Limb (tissue), 2 donors: ENCODE measurements around the gene AVPR2.

Experiments
- DNase-seq, 2 donors: peaks; one replicate each; pipeline ENCODE4 v3.0.0-alpha.2; 2016; ENCODE audit errors: extremely low spot score in 2 of 2

AVPR2 gene

DNA sequence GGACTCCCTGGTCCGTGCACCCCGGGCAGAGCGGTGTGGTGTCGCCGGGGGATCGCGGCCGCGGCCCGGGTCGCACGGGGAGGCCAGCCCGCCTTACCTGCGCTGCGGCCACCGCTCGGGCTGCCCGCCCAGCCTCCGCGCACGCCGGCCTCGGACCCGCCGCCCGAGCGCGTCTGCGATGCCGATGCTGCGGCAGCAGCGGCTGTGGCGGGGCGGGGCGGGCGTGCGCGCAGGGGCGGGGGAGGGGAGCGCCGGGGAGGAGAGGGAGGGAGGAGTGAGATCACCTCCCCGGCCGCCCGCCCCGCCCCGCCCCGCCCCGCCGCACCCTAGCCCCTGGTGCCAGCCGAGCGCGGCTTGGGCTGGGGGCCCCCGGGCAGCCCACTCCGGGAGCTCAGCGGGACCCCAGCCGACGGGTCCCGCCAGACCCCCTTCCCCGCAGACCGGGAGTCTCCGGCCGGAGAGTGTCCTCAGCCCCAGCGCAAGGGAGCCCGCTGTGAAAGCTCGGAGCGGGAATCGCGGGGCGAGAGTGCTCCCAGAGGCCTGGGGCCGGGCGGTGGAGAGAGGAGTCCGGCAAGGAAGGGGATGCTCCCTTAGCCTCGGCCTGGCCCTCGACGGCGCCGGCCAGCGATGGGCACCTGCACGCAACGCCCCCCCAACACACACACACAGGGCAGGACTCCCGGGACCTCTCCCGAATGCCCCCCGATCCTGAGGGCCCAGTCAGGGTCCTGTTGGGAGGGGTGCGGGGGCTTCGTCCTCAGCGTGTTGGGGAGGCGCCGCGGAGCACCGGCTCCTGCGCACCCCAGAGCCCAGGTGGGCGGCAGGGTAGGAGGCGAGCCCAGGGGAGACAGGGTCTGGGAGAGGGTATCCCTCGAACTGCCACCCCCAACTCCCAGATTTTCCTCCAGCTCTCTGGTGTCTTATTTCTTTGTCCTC is 18.2 kb upstream of the AVPR2 start, which contains the start of gene L1CAM:
Gene L1CAM (minus strand): TSS at position 206 of the 936 bp plus-strand sequence. CDS start 10,337 bp downstream, outside the sequence.
- peak in 1 of 2 donors; percentile 57 for DNase-seq

DNA sequence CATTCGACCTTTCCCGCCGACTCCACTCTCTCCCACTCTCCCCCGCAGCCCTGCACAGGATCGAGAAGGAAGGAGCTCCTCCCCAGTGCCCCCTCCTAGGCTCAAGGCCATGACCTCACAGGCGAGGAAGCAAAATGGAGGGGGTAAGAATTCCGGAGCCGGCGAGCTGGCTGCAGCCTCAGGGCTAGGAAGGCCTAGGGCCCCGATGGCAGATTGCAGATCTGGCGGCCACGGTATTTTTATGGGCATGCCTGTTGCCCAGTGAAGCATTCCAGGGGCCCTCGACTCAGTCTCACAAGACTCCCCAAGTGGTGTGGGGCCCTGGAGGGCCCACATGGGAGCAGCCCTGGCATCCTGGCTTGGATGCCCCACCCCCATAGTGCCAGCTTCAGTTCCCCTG is 17.6 kb upstream of the AVPR2 start:
- no peak for DNase-seq

DNA sequence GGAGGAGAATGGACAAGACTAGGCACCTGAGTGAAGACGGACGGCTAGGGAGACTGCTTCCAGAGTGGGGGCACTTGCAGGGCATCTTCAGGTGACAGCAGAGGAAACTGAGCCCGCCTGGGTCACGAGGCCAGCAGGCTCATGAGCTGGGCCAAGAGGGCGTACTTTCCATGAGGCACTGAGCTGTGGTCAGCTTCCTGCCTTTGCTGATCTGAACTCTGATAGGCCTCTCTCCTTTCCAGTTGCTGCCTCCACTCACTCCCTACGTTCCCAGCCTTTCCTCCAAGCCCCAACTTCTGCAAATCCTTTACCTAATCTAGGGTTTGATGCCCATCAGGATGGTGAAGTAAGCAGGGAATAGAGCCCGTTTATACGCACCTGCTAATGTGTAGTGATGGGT is 17.1 kb upstream of the AVPR2 start:
- DNase-seq: no peak

DNA sequence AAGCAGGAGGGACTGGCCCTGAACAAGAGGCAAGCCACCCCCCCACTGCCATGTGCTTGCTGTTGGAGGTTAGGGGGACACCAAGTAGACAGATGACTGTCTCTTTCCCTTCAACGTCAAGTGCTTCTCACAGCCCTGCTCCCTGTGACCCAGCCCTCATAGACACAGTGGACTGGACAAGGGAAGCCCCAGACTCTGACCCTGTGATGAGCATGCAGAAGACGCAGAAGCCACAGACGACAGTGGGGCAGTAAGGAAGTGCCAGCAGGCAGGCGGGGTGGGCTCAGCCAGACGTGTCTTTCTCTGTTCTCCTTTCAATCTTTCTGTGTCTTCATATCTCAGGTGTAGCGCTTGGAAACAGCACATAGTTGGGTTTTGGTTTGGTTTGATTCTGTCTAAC is 16.1 kb upstream of the AVPR2 start:
- no peak for DNase-seq

GRCh38 chrX:153889123-153889522 is 15.3 kb upstream of the AVPR2 start:
- no peak for DNase-seq

GRCh38 chrX:153897899-153898298 is 6.6 kb upstream of the AVPR2 start:
- no peak for DNase-seq

GRCh38 chrX:153900831-153901752 is 3.4 kb upstream of the AVPR2 start:
- peak; percentile 6 to 58 for DNase-seq

- DNase-seq: no peak
Measured at GRCh38 chrX:153901753-153902140, 2.7 kb upstream of the AVPR2 start.

GRCh38 chrX:153902385-153902784 is 2.1 kb upstream of the AVPR2 start:
- peak in 1 of 2 donors; percentile 22 for DNase-seq

DNA sequence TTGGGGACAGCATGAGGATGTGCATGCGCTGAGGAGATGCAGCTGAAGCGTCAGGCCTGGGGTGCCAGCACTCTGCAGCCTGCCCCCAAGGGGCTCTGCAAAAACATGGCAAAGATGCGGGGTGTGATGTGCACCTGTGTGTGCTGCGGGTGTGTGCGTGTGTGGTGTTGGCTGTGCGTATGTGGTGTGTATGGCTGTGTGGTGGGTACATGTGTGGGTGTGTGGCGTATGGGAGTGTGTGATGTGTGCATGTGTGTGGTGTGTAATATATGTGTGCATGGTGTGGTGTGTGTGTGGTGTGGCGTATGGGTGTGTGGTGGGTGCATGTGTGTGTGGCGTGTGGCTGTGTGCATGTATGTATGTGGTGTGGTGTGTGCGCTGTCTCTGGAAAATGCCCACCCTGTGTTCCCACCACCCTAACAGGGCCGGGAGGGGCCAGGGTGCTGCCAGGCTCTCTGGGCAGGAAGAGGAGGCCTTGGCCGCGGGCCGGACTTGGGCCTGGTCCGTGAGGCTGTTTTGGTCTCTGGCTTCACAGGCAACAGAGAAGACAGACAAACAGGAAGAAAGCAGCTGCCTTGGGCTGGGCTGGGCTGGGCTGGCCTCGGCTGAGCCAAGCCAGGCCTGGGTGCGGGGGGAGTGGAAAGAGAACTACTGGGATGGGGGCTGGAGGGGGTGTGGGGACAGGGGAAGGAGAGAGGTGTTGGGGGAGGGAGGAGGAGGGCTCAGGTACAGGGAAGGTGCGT is 1.1 kb upstream of the AVPR2 start:
- DNase-seq: peak in 1 of 2 donors; percentile 25

GRCh38 chrX:153905481-153906095 is 1.1 kb downstream of the AVPR2 start:
- DNase-seq: peak in 1 of 2 donors; percentile 17

DNA sequence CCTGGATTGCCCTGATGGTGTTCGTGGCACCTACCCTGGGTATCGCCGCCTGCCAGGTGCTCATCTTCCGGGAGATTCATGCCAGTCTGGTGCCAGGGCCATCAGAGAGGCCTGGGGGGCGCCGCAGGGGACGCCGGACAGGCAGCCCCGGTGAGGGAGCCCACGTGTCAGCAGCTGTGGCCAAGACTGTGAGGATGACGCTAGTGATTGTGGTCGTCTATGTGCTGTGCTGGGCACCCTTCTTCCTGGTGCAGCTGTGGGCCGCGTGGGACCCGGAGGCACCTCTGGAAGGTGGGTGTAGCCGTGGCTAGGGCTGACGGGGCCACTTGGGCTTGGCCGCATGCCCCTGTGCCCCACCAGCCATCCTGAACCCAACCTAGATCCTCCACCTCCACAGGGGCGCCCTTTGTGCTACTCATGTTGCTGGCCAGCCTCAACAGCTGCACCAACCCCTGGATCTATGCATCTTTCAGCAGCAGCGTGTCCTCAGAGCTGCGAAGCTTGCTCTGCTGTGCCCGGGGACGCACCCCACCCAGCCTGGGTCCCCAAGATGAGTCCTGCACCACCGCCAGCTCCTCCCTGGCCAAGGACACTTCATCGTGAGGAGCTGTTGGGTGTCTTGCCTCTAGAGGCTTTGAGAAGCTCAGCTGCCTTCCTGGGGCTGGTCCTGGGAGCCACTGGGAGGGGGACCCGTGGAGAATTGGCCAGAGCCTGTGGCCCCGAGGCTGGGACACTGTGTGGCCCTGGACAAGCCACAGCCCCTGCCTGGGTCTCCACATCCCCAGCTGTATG is 1.8 kb downstream of the AVPR2 start:
- DNase-seq: no peak

- no peak for DNase-seq
Measured at GRCh38 chrX:153907456-153907855, 3.0 kb downstream of the AVPR2 start.

- DNase-seq: peak in 1 of 2 donors; percentile 17
Measured at GRCh38 chrX:153908219-153908860, 3.9 kb downstream of the AVPR2 start.

DNA sequence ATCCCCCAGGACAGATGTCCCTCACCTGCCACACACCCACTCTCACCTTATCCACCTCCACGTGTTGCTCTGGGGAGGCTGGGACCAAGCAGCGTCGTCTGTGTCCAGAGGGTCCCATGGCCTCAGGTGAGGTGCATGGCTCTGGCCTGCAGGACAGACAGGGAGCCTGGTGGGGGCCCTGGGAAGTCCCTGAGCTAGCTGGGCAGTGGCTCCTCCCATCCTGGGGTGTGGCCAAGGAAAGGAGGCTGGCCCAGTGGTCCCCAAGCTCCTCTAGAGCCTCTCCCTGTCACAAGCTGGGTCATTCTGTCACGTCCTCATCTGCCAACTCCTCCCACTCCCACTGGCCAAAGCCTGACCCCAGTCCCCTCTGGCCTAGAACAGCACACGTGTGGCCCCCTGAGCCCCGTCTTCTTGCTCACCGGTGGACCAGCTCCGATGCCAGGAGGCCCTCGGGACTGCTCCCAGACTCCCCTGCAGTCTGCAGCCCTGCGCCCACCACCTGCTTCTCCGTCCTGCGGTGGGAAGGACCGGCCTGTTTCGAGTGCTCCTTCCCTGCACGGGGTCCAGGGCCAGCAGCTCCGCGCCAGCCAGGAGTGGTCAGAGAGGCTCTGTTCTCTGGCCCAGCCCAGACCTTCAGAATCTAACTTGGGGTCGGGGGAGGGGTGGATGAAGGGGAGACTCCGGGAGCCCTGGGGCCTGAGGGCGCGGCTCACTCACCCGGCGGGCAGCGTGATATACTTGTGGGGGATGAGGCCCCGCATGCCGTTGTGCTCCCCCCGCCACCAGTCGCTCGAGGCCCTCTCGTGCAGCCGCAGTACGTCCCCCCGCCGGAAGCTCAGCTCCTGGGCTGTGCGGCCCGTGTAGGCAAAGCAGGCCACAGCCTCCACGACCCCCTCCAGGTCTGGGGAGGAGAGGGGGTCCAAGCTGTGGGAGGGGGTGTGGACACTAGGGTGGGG is 4.8 kb downstream of the AVPR2 start:
- peak in 1 of 2 donors; percentile 21 for DNase-seq

GRCh38 chrX:153909980-153910360 is 5.5 kb downstream of the AVPR2 start:
- DNase-seq: peak in 1 of 2 donors; percentile 14

DNA sequence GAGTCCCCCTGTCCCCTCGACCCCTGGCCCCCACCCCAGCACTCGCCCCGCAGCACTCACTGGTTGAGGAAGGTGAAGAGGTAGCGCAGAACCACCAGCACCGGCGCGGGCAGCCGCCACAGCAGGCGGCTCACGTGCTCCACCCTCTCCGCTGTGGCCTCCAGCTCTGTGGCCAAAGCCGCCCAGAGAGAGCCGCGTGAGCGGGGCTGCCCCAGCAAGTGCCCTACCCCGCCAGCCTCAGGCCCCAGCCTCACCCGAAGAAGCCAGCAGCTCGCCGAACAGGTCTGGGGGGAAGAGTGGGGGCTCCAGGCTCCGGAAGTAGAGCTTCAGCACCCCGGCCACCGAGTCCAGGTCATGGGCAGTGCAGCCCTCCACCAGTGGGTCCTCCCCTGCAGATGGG is 6.0 kb downstream of the AVPR2 start:
- no peak for DNase-seq

DNA sequence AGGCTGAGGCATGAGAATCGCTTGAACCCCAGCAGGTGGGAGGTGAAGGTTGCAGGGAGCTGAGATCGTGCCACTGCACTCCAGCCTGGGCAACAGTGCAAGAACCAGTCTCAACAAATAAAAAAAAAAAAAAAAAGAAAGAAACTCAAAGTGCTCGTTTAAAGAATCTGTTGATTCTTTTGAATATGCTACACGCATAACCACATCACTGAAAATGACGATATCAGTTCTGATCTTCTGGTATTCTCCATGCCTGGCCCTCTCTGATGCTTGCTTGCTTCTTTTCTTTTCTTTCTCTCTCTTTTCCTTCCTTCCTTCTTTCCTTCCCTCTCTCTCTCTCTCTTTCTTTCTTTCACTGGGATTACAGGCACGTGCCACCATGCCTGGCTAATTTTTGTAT is 7.3 kb downstream of the AVPR2 start:
- DNase-seq: no peak
